IMR-90 (cell line): Measurements from ENCODE around the gene ROS1. TPM values are rescaled to one million over a fixed set of nuclear protein-coding genes. Genes with fewer than 3 reads are reported as not detected.

Experiments
- ATAC-seq: fragments of 200-7000 bp; cut with Tn5 transposase; 2 replicates; pipeline ENCODE4 v1.9.1; 2020; ENCODE audit warnings: low read depth, mild to moderate bottlenecking, moderate library complexity
- BruUV-seq: library from RNA; stranded (reverse); fragments of 400-500 nt; replicated peaks from 2 replicates; lab custom pipeline; 2021; lab: Mats Ljungman, UMichigan
- CTCF ChIA-PET: fragments of 300-600 bp; formaldehyde crosslinking; extraction: SDS; loops from one replicate; lab custom pipeline; 2021; ENCODE audit warnings: antibody characterized with exemption; lab: Yijun Ruan, JAX
- POLR2A ChIA-PET: fragments of 300-600 bp; sonication (Branson Sonifier 250); formaldehyde crosslinking; loops from one replicate; lab custom pipeline; 2022; ENCODE audit warnings: antibody characterized with exemption; ENCODE audit not compliant: unreplicated experiment; lab: Charles Lee
- DNase-seq: peaks from one replicate; pipeline ENCODE4 v3.0.0; 2013
- H2AFZ ChIP-seq: replicated peaks from 2 replicates; pipeline ENCODE3; 2013; ENCODE audit warnings: low read length, mild to moderate bottlenecking; ENCODE audit not compliant: poor library complexity
- H2AK5ac ChIP-seq: 2 replicates; pipeline ENCODE4 v1.6.1; 2013; ENCODE audit warnings: low read depth, low read length, inconsistent platforms
- H2AK9ac ChIP-seq: replicated peaks from 2 replicates; pipeline ENCODE3; 2013; ENCODE audit warnings: mild to moderate bottlenecking, low read depth, low read length, moderate library complexity; ENCODE audit not compliant: poor library complexity
- H2BK120ac ChIP-seq: 2 replicates; pipeline ENCODE4 v1.6.1; 2013; ENCODE audit warnings: low read depth, low read length, inconsistent platforms
- H2BK15ac ChIP-seq: 3 replicates; pipeline ENCODE4 v1.6.1; 2013; ENCODE audit warnings: low read depth, low read length, inconsistent platforms
- H2BK20ac ChIP-seq: 2 replicates; pipeline ENCODE4 v1.6.1; 2013; ENCODE audit warnings: low read depth, mild to moderate bottlenecking, inconsistent platforms, low read length, moderate library complexity
- H2BK5ac ChIP-seq: 2 replicates; pipeline ENCODE4 v1.6.1; 2013; ENCODE audit warnings: mild to moderate bottlenecking, low read depth, low read length, inconsistent platforms; ENCODE audit not compliant: poor library complexity, severe bottlenecking
- H3K14ac ChIP-seq: replicated peaks from 2 replicates; pipeline ENCODE4 v1.6.1; 2013; ENCODE audit warnings: low read depth, low read length, inconsistent platforms
- H3K18ac ChIP-seq: 2 replicates; pipeline ENCODE4 v1.6.1; 2013; ENCODE audit warnings: low read depth, low read length, control low read depth
- H3K23ac ChIP-seq: 2 replicates; pipeline ENCODE4 v1.6.1; 2013; ENCODE audit warnings: low read depth, low read length, inconsistent platforms
- H3K27ac ChIP-seq: 2 replicates; pipeline ENCODE4 v1.5.1; 2013; ENCODE audit warnings: mild to moderate bottlenecking, control low read depth, low read length; ENCODE audit not compliant: insufficient read depth
- H3K27me3 ChIP-seq: 2 replicates; pipeline ENCODE4 v1.6.1; 2013; ENCODE audit warnings: low read length; ENCODE audit not compliant: control insufficient read depth, insufficient read depth
- H3K36me3 ChIP-seq: 2 replicates; pipeline ENCODE4 v1.6.1; 2013; ENCODE audit warnings: low read length, mixed read lengths; ENCODE audit not compliant: control insufficient read depth, insufficient read depth
- H3K4ac ChIP-seq: 2 replicates; pipeline ENCODE4 v1.6.1; 2013; ENCODE audit warnings: low read depth, low read length, inconsistent platforms
- H3K4me1 ChIP-seq: 2 replicates; pipeline ENCODE4 v1.6.1; 2013; ENCODE audit warnings: low read length, mixed read lengths; ENCODE audit not compliant: control insufficient read depth, insufficient read depth
- H3K4me2 ChIP-seq: 2 replicates; pipeline ENCODE4 v1.6.1; 2013; ENCODE audit warnings: low read depth, mild to moderate bottlenecking, control low read depth, low read length, moderate library complexity
- H3K4me3 ChIP-seq: 2 replicates; pipeline ENCODE4 v1.5.1; 2013; ENCODE audit warnings: low read depth, mild to moderate bottlenecking, control low read depth, low read length, moderate library complexity; ENCODE audit not compliant: insufficient read depth
- H3K56ac ChIP-seq: 2 replicates; pipeline ENCODE4 v1.6.1; 2013; ENCODE audit warnings: low read length, inconsistent platforms; ENCODE audit not compliant: insufficient read depth; ENCODE audit errors: extremely low read depth
- H3K79me1 ChIP-seq, 2 experiments: 2 replicates each; pipeline ENCODE4 v1.6.1; 2013; ENCODE audit warnings: low read length in 2 of 2, inconsistent platforms in 1 of 2, low read depth in 1 of 2
- H3K9ac ChIP-seq: 2 replicates; pipeline ENCODE4 v1.6.1; 2013; ENCODE audit warnings: low read depth, low read length, control low read depth
- H3K9me1 ChIP-seq: 2 replicates; pipeline ENCODE4 v1.6.1; 2013; ENCODE audit warnings: low read length, inconsistent platforms; ENCODE audit not compliant: insufficient read depth
- H3K9me3 ChIP-seq: 2 replicates; pipeline ENCODE4 v1.6.1; 2013; ENCODE audit warnings: low read length; ENCODE audit not compliant: control insufficient read depth, insufficient read depth
- H4K20me1 ChIP-seq: 2 replicates; pipeline ENCODE4 v1.6.1; 2013; ENCODE audit warnings: low read length, inconsistent platforms; ENCODE audit not compliant: insufficient read depth
- H4K5ac ChIP-seq: 2 replicates; pipeline ENCODE4 v1.6.1; 2013; ENCODE audit warnings: mild to moderate bottlenecking, low read depth, low read length, control low read depth
- H4K8ac ChIP-seq, 2 experiments: 2 replicates each; pipeline ENCODE4 v1.6.1; 2013; ENCODE audit warnings: low read depth in 2 of 2, low read length in 2 of 2, control low read depth in 1 of 2, inconsistent platforms in 1 of 2
- H4K91ac ChIP-seq: 2 replicates; pipeline ENCODE4 v1.6.1; 2013; ENCODE audit warnings: low read depth, low read length, inconsistent platforms; ENCODE audit not compliant: insufficient read depth
- BHLHE40 ChIP-seq: fragments of 150-350 bp; IDR thresholded peaks from 2 replicates; pipeline ENCODE4 v1.6.1; 2016; ENCODE audit warnings: mild to moderate bottlenecking, low read depth, low read length
- CEBPB ChIP-seq: IDR thresholded peaks from 2 replicates; pipeline ENCODE4 v1.6.1; 2012; ENCODE audit warnings: low read depth, low read length, improper control_type of control experiment
- CHD1 ChIP-seq: IDR thresholded peaks from 2 replicates; pipeline ENCODE4 v1.6.1; 2012; ENCODE audit warnings: low read depth, low read length, improper control_type of control experiment
- FOS ChIP-seq: fragments of 150-350 bp; IDR thresholded peaks from 2 replicates; pipeline ENCODE4 v1.6.1; 2016; ENCODE audit warnings: low read depth, low read length
- MAFK ChIP-seq: IDR thresholded peaks from 2 replicates; pipeline ENCODE4 v1.6.1; 2012; ENCODE audit warnings: low read depth, low read length, improper control_type of control experiment
- MAZ ChIP-seq: IDR thresholded peaks from 2 replicates; pipeline ENCODE4 v1.6.1; 2012; ENCODE audit warnings: low read depth, mild to moderate bottlenecking, low read length, improper control_type of control experiment, moderate library complexity, borderline replicate concordance
- NFE2L2 ChIP-seq: fragments of 150-350 bp; IDR thresholded peaks from 2 replicates; pipeline ENCODE4 v1.6.1; 2016; ENCODE audit warnings: low read depth, mild to moderate bottlenecking, low read length
- POLR2A ChIP-seq: IDR thresholded peaks from 2 replicates; pipeline ENCODE4 v1.6.1; 2012; ENCODE audit warnings: mild to moderate bottlenecking, low read depth, low read length
- RAD21 ChIP-seq: IDR thresholded peaks from 2 replicates; pipeline ENCODE4 v1.6.1; 2012; ENCODE audit warnings: low read length, improper control_type of control experiment
- RCOR1 ChIP-seq: IDR thresholded peaks from 2 replicates; pipeline ENCODE4 v1.6.1; 2012; ENCODE audit warnings: mild to moderate bottlenecking, low read length, improper control_type of control experiment; ENCODE audit not compliant: insufficient replicate concordance
- SMC3 ChIP-seq: fragments of 150-350 bp; IDR thresholded peaks from 2 replicates; pipeline ENCODE4 v1.6.1; 2016; ENCODE audit warnings: low read depth, mild to moderate bottlenecking, antibody characterized with exemption, low read length, moderate library complexity
- WGBS, 2 experiments: methylation state at CpG; one replicate each; pipeline versions ENCODE4 v1.1.5 to v1.1.7; 2013; ENCODE audit warnings: missing lambda C conversion rate in 2 of 2; ENCODE audit not compliant: insufficient read length in 1 of 2; ENCODE audit errors: extremely low coverage in 2 of 2; 5-methylcytosine and 5-hydroxymethylcytosine counted together
- dilution Hi-C: fragments of 300-500 bp; cut with HindIII; formaldehyde crosslinking; loops from one replicate; pipeline ENCODE4 v1.14.3; 2018; ENCODE audit warnings: low sequenced_read_pairs; ENCODE audit not compliant: unreplicated experiment
- in situ Hi-C: fragments of 300-500 bp; cut with MboI; formaldehyde crosslinking; loops from 3 replicates; pipeline ENCODE4 v1.14.3; 2019; ENCODE audit warnings: low sequenced_read_pairs, inconsistent platforms, mixed read lengths
- intact Hi-C: fragments of 100-400 bp; cut with micrococcal nuclease; formaldehyde crosslinking; loops from 2 replicates; pipeline ENCODE4 v1.10.0; 2022
- polyA plus RNA-seq, 3 experiments: library from polyadenylated mRNA; depleted of rRNA; stranded (reverse); fragments of >200 nt; gene quantifications; 2 replicates each; pipeline ENCODE4 v1.2.3, GENCODE V29; 2012; ENCODE audit warnings: low replicate concordance in 1 of 3
- total RNA-seq: library from RNA; depleted of rRNA; stranded (reverse); fragments of >200 nt; gene quantifications from 2 replicates; pipeline ENCODE4 v1.2.3, GENCODE V29; 2012
- TF ChIP-seq, protein P1 (sequence below): conservative IDR thresholded peaks from 2 replicates; pipeline ENCODE4 v1.5.1; 2012; ENCODE audit warnings: mild to moderate bottlenecking, low read depth, low read length, improper control_type of control experiment
- TF ChIP-seq, protein P2 (sequence below): fragments of 150-350 bp; IDR thresholded peaks from 2 replicates; pipeline ENCODE4 v1.6.1; 2016; ENCODE audit warnings: low read depth, mild to moderate bottlenecking, low read length, moderate library complexity, borderline replicate concordance

Gene ROS1
- total and polyA plus RNA-seq, 2 of the 4 experiments (the other 2 are of a cell fraction): under 0.01 to 0.03 TPM

DNA sequence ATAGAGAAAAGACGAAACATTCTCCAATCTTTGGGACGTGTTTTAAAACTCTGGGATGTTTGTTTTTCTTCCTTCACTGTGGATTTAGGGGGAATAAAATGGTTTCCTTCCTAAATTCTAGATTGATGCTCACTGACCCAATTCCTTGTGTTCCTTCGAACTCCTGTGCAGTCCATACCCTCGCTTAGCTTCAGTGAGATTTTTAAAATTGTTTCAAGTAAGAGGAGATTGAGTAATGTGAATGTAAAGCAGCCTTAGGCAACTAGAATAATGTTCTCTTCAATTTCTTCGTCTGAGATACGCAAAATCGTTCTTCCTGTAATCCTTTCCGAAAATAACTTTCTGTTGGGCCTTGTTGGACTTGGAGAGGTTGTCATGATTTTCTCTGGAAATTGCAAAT lies 162.9 kb downstream of the ROS1 start:
- H3K27me3 ChIP-seq: peaks cover 56% of the 10 kb centered on the region

More for the DNA sequence above, 162.9 kb downstream of the ROS1 start:
- Histone ChIP-seq H3K36me3 (no peaks in the 10 kb centered on the region), H4K8ac (no peak overlapping the region), H3K27ac (no peak overlapping the region), H3K14ac (no peak overlapping the region), H2AK9ac (no peak overlapping the region), H3K9me1 (no peaks in the 10 kb centered on the region), H3K4me1 (no peaks in the 10 kb centered on the region; the same call in 1 of the 2 replicates), H3K79me1 (no peaks in the 10 kb centered on the region), H3K9ac (no peak overlapping the region), H4K20me1 (no peaks in the 10 kb centered on the region), H2BK5ac (no peak overlapping the region), H4K91ac (no peak overlapping the region), H2AFZ (no peak overlapping the region), H2BK15ac (no peak overlapping the region), H3K4ac (no peak overlapping the region), H3K9me3 (peaks cover 4% of the 10 kb centered on the region; the same call in 1 of the 2 replicates), H3K4me3 (no peak overlapping the region), H2AK5ac (no peak overlapping the region), H3K56ac (no peak overlapping the region), H2BK20ac (no peak overlapping the region), H3K23ac (no peak overlapping the region), H3K4me2 (no peak overlapping the region), H2BK120ac (no peak overlapping the region), H4K5ac (no peak overlapping the region), H3K18ac (no peak overlapping the region)
- WGBS, 2 experiments: no CpG with 5 or more reads among the region's 8 CpGs
- in situ Hi-C loops (no loop called here), intact Hi-C loops (no loop called here), dilution Hi-C loops (no loop called here)
- ATAC-seq (no peak), DNase-seq (no peak)
- BruUV-seq: no TSS peak
- ChIA-PET POLR2A (no interaction called here), CTCF (no interaction called here)
- no peak for TF ChIP-seq POLR2A
- no peak for TF ChIP-seq NFE2L2
- TF ChIP-seq FOS: no peak
- TF ChIP-seq CHD1: no peak
- no peak for TF ChIP-seq RAD21
- no peak for TF ChIP-seq MAFK
- no peak for TF ChIP-seq RCOR1
- TF ChIP-seq, protein P1, sequence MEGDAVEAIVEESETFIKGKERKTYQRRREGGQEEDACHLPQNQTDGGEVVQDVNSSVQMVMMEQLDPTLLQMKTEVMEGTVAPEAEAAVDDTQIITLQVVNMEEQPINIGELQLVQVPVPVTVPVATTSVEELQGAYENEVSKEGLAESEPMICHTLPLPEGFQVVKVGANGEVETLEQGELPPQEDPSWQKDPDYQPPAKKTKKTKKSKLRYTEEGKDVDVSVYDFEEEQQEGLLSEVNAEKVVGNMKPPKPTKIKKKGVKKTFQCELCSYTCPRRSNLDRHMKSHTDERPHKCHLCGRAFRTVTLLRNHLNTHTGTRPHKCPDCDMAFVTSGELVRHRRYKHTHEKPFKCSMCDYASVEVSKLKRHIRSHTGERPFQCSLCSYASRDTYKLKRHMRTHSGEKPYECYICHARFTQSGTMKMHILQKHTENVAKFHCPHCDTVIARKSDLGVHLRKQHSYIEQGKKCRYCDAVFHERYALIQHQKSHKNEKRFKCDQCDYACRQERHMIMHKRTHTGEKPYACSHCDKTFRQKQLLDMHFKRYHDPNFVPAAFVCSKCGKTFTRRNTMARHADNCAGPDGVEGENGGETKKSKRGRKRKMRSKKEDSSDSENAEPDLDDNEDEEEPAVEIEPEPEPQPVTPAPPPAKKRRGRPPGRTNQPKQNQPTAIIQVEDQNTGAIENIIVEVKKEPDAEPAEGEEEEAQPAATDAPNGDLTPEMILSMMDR: no peak
- no peak for TF ChIP-seq BHLHE40
- no peak for TF ChIP-seq SMC3
- TF ChIP-seq CEBPB: no peak
- TF ChIP-seq MAZ: no peak
- TF ChIP-seq, protein P2, sequence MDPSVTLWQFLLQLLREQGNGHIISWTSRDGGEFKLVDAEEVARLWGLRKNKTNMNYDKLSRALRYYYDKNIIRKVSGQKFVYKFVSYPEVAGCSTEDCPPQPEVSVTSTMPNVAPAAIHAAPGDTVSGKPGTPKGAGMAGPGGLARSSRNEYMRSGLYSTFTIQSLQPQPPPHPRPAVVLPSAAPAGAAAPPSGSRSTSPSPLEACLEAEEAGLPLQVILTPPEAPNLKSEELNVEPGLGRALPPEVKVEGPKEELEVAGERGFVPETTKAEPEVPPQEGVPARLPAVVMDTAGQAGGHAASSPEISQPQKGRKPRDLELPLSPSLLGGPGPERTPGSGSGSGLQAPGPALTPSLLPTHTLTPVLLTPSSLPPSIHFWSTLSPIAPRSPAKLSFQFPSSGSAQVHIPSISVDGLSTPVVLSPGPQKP: no peak
